ENCODE results near the gene VAT1L.

VAT1L gene

GRCh38 chr16:77859493-77860232, 71.3 kb downstream of the VAT1L start:
- Histone ChIP-seq H3K36me3 (no peaks in the 10 kb centered on the region), H3K4me3 (ENCODE audit: low read depth, low read length) (no peak overlapping the region), H3K27me3 (no peaks in the 10 kb centered on the region)

GRCh38 chr16:77860953-77861352, 72.6 kb downstream of the VAT1L start:
- H3K36me3 ChIP-seq, result no peaks in the 10 kb centered on the region
- no peak for DNase-seq
- H3K4me1 ChIP-seq, result no peaks in the 10 kb centered on the region
- H3K27me3 ChIP-seq, result no peaks in the 10 kb centered on the region
- no peak overlapping the region for H3K4me3 ChIP-seq (ENCODE audit: low read depth, low read length)
- no peak for TF ChIP-seq CTCF (IDR thresholded peaks at IDR 0.05; ENCODE audit: low read depth, low read length)
- H3K9me3 ChIP-seq, result no peaks in the 10 kb centered on the region

More at GRCh38 chr16:77859493-77860232, 71.3 kb downstream of the VAT1L start:
- H3K4me1 ChIP-seq, result no peaks in the 10 kb centered on the region
- DNase-seq, result no peak
- TF ChIP-seq CTCF (IDR thresholded peaks at IDR 0.05; ENCODE audit: low read depth, low read length), result no peak
- no peaks in the 10 kb centered on the region for H3K9me3 ChIP-seq

- no peaks in the 10 kb centered on the region for H3K27me3 ChIP-seq
- TF ChIP-seq CTCF (IDR thresholded peaks at IDR 0.05; ENCODE audit: low read depth, low read length), result no peak
- no peak overlapping the region for H3K4me3 ChIP-seq (ENCODE audit: low read depth, low read length)
- no peaks in the 10 kb centered on the region for H3K4me1 ChIP-seq
- no peaks in the 10 kb centered on the region for H3K9me3 ChIP-seq
- DNase-seq, result no peak
- no peaks in the 10 kb centered on the region for H3K36me3 ChIP-seq
These were observed 74.9 kb downstream of the VAT1L start for GRCh38 chr16:77863250-77863649.

- TF ChIP-seq CTCF (IDR thresholded peaks at IDR 0.05; ENCODE audit: low read depth, low read length), result no peak
- no peaks in the 10 kb centered on the region for H3K27me3 ChIP-seq
- H3K4me3 ChIP-seq (ENCODE audit: low read depth, low read length), result no peak overlapping the region
- H3K36me3 ChIP-seq, result no peaks in the 10 kb centered on the region
- no peak for DNase-seq
- H3K9me3 ChIP-seq, result no peaks in the 10 kb centered on the region
- H3K4me1 ChIP-seq, result no peaks in the 10 kb centered on the region
These were observed 78.4 kb downstream of the VAT1L start for GRCh38 chr16:77866752-77867151.

GRCh38 chr16:77868052-77868451, 79.7 kb downstream of the VAT1L start:
- Histone ChIP-seq H3K4me1 (no peaks in the 10 kb centered on the region), H3K27me3 (no peaks in the 10 kb centered on the region), H3K36me3 (no peaks in the 10 kb centered on the region), H3K4me3 (ENCODE audit: low read depth, low read length) (no peak overlapping the region), H3K9me3 (no peaks in the 10 kb centered on the region)
- TF ChIP-seq CTCF (IDR thresholded peaks at IDR 0.05; ENCODE audit: low read depth, low read length), result no peak
- no peak for DNase-seq

GRCh38 chr16:77868478-77868877, 80.1 kb downstream of the VAT1L start:
- Histone ChIP-seq H3K4me3 (ENCODE audit: low read depth, low read length) (no peak overlapping the region), H3K36me3 (no peaks in the 10 kb centered on the region), H3K9me3 (no peaks in the 10 kb centered on the region), H3K27me3 (no peaks in the 10 kb centered on the region), H3K4me1 (no peaks in the 10 kb centered on the region)
- TF ChIP-seq CTCF (IDR thresholded peaks at IDR 0.05; ENCODE audit: low read depth, low read length), result no peak
- no peak for DNase-seq

All from BE2C (cell line).